Subcutaneous adipose tissue (tissue), 4 donors: Measurements from ENCODE around the gene EIF4E. TPM values are rescaled to one million over a fixed set of nuclear protein-coding genes. Genes with fewer than 3 reads are reported as not detected.

Experiments
- CTCF ChIP-seq: fragments of 450-650 bp; IDR thresholded peaks from one replicate; pipeline ENCODE4 v1.5.1; 2016; ENCODE audit warnings: low read depth, mild to moderate bottlenecking, control low read depth, antibody characterized with exemption, moderate library complexity
- total RNA-seq, 4 donors: library from RNA; depleted of rRNA; stranded (reverse); fragments of >200 nt; gene quantifications; one replicate each; pipeline ENCODE4 v1.1.0, GENCODE V29; 2016

The EIF4E gene
- total RNA-seq, 4 donors from 2014 or later = 37.1 to 96.4 (median 56.9) TPM

GRCh38 chr4:98891478-98892337 is 37.2 kb downstream of the EIF4E start:
- TF ChIP-seq CTCF = no peak

- TF ChIP-seq CTCF = no peak
These were observed 38.1 kb downstream of the EIF4E start for GRCh38 chr4:98890702-98891455.

DNA sequence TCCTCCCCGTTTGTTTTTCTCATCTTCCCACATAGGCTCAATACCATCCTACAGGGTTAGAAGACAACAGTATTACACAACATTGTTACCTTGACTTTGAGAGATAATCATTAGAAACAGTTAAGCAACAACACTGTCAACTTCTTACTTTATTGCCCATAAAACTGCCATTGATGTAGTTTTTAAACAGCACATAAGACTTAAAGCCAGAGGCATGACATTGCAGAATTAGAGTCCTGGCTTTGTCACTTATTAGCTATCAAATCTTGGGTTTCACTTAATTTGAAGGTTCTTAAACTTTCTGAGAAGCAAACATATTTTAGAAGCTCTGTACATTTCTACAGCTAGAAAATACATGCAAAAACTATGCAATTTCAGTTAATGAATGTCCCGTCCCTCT is 41.8 kb downstream of the EIF4E start:
- TF ChIP-seq CTCF = no peak

DNA sequence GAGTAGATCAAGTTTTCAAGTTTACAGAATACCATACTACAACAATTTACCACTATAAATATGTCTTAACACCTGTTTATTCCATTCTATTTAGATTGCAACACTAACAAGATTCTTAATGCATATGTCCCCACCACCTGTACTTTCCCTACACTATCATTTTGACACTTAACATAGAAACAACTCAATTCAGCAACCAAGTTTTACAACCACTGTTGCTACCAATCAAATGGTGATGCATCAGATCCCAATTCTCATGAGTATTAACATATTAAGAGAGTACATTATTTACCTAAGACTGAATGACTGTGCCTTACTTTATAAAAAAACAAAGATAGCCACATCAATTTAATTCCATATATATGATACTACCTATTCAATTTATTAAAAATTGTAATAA is 49.4 kb downstream of the EIF4E start:
- no peak for TF ChIP-seq CTCF

- no peak for TF ChIP-seq CTCF
These were observed 55.9 kb downstream of the EIF4E start for GRCh38 chr4:98873059-98873458.

GRCh38 chr4:98867648-98868047 is 61.3 kb downstream of the EIF4E start:
- no peak for TF ChIP-seq CTCF

DNA sequence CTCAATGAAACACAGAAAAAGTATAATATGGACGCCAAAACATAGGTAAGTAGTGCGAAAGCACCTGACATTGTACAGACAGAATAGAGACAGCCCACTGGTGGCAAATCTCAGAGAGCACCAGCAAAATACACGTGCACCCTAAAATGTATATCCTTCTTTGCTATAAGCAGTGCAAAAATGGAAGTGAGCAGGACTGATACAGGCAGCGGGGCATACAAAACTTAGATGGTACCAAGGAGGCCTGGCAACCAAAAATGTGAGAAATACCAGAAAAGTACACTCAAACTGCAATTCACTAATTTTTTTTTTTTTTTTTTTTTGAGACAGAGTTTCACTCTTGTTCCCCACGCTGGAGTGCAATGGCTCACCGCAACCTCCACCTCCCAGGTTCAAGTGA is 63.9 kb downstream of the EIF4E start:
- TF ChIP-seq CTCF = no peak
